DMS 273 treated with DMSO at 0.1 percent for 48 hours (cell line): ENCODE data around the gene PDE11A.
"Not testable (repeated sequence)": the region's sequence is repeated elsewhere in the genome, so short reads cannot be mapped to it uniquely, and the experiment has no call there.

Experiments
- DNase-seq: peaks from one replicate; lab custom pipeline; 2025; lab: John Stamatoyannopoulos, UW

Gene PDE11A

DNA sequence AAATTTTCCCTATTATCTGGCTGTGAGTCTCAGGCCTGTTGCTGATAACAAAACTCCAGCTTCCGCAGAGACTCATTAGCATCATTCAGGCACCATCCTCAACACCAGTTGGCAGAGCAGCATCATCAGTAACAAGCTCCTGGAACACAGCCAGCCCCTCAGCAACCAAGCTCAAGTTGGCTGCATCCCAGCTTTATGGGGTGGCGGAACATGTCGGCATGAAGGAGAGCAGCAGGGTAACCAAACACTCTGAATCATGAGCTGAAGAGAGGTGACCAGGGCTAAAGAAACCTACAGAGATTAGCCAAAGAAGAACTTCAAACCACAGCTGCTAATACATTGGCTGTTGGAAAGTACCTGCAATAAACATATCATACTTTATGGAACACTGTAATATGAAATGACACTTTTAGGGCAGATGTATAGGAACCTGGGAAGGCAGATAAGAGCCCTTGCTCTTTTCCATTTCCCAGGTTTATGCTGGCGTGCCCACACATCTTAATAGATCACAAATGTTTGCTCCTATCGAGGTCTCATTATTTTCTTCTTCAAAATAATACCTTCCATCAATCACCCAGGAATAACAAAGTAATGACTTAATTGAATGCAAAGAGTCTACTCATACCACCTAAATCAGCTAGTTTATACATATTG, 63.8 kb downstream of the PDE11A start:
- DNase-seq: peak; percentile 92

GRCh38 chr2:178006710-178007109, 65.9 kb downstream of the PDE11A start:
- no peak for DNase-seq

DNA sequence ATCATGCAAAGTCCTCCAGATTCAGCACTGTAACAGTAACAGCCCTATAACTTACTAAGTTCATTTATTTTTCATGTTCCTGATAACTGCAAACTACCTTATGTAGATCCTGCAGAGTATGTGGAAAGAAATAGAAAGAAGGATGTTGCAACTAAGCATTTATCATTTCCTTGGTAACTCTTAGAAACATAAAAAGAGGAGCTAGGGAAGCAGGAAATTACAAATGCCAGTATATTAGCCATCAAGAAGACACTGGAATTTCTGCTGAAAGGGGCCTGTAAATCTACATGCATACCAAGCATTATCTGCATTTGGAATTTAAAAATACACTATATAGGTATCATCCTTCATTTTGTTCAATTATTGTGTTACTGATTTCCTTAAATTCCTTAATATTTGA, 66.8 kb downstream of the PDE11A start:
- no peak for DNase-seq

GRCh38 chr2:178002038-178002437, 70.5 kb downstream of the PDE11A start:
- no peak for DNase-seq

DNA sequence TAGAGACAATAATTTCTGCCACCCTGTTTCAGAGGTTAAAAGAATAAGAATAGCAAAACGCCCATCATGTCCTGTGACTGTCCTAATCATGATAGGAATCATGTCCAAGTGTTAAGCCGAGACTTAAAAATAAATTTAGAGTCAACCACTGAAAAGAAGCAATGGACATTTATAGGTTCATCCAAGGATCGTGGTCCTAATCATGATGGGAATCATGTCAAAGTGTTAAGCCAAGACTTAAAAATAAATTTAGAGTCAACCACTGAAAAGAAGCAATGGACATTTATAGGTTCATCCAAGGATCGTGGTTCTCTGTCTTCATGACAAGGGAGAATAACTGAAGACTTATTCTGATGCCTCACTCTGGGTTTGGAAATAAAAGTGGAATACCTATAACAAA, 73.6 kb downstream of the PDE11A start:
- no peak for DNase-seq

- DNase-seq: no peak
These were observed 74.6 kb downstream of the PDE11A start for GRCh38 chr2:177998006-177998405.

GRCh38 chr2:177992992-177993391, 79.6 kb downstream of the PDE11A start:
- no peak for DNase-seq

- no peak for DNase-seq
These were observed 83.3 kb downstream of the PDE11A start for GRCh38 chr2:177989029-177989885.

GRCh38 chr2:177984749-177985148, 87.8 kb downstream of the PDE11A start:
- no peak for DNase-seq

- DNase-seq: peak; percentile 8
These were observed 89.3 kb downstream of the PDE11A start for GRCh38 chr2:177983183-177983788.

DNA sequence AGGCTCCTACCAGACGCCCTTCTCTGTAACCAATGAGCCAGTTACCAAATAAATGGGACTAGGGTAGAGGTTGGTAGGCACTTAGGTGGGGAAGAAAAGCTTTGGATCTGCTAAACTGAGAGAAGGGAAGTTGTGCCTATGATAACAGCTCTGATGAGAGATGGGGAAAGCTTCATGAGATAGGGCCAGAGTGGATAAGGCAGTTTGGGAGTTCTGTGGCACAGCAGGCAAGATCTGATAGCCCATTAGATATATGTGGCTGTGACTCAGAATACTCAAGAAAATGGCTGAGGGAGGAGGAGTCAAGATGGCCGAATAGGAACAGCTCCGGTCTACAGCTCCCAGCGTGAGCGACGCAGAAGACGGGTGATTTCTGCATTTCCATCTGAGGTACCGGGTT, 99.8 kb downstream of the PDE11A start:
- no peak for DNase-seq

- no peak for DNase-seq
These were observed 100.5 kb downstream of the PDE11A start for GRCh38 chr2:177972123-177972522.

DNA sequence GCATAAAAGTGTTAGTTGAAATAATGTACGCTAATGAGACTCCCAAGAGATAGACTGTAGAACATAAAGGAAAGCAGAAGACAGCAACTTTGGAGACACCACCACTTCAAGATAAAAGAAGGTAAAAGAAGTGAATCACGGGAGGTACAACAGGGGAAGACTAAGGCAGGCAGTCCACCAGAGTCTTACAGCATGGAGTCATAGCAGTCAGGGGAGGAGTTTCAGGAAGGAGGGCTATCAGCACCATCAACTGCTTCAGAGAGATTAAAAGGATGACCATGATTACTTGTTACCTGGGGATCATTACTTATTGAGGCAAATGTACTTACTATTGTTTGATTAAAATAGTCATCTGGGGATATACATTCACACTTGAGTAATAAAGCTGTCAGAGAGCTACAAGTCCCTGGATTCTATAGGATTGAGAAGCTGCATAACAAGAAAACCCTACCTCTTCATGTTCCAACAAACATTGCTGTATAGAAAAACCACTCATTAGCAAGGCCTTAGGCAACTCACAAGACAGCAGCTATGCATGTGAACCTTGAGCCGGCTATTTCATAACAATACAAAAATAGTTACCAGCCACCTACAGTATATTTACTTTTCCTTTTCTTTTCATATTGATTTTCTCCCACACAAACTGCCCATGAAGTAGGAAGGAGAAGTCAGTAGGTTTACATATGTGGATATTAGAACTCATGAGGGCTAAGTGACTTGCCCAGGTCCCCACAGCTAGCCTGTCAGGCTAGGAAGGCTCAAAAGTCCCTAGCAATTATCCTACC, 101.7 kb downstream of the PDE11A start:
- DNase-seq: no peak

GRCh38 chr2:177964892-177965291, 107.7 kb downstream of the PDE11A start:
- no peak for DNase-seq

GRCh38 chr2:177952151-177952550, 120.4 kb downstream of the PDE11A start:
- no peak for DNase-seq

DNA sequence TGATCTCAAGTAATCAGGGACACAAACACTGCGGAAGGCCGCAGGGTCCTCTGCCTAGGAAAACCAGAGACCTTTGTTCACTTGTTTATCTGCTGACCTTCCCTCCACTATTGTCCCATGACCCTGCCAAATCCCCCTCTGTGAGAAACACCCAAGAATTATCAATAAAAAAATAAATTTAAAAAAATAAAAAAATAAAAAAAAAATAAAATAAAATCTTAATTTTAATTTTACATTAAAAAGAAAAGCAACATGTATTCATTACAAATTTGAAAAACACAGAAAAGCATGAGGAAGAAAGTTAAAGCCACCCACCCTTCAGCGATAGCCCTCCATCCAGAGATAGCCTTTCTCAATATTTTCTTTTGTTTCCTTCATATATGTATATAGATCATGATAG, 125.0 kb downstream of the PDE11A start:
- not testable (repeated sequence) for DNase-seq

DNA sequence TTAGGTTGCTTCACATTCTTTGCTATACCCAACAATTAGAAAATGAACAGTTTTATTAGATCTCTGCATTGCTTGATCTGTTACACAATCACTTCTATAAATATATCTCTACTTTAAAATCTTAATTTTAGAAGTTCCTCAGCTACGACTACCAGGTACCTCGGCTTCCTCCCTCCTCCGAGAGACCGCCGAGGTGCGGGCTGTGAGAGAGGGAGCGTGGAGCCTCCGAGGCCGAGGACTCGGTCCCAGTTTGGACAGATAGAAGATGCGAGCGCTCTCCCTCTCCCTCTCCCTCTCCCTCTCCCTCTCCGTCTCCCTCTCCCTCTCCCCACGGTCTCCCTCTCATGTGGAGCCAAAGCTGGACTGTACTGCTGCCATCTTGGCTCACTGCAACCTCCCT, 128.0 kb downstream of the PDE11A start:
- not testable (repeated sequence) for DNase-seq

DNA sequence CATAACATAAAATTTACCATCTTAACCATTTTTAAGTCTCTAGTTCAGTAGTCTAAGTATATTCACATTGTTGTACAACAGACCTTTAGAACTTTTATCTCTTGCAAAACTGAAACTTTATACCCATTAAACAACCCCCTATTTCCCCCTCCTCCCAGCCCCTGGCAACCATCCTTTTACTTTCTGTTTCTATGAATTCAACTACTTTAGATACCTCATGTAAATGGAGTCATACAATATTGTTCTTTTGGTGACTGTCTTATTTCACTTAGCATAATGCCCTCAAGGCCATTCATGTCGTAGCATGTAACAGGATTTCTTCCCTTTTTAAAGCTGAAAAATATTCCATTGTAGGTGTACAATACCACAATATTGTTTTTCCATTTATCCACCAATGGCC, 129.8 kb downstream of the PDE11A start:
- DNase-seq: no peak

DNA sequence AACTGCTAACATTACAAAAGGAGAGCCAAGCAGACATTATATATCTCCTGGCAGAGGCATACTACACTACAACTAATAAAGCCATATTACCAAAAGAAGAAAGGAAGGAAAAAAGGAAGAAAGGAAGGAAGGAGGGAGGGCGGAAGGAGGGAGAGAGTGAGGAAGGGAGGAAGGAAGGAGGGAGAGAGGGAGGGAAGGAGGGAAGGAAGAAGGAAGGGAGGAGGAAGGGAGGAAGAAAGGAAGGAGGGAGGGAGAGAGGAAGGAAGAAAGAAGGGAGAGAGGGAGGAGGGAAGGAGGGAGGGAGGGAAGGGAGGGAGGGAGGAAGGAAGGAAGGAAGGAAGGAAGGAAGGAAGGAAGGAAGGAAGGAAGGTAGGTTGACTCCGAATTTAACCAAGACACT, 133.4 kb downstream of the PDE11A start:
- no peak for DNase-seq

- no peak for DNase-seq
These were observed 141.7 kb downstream of the PDE11A start for GRCh38 chr2:177930916-177931315.

- no peak for DNase-seq
These were observed 142.7 kb downstream of the PDE11A start for GRCh38 chr2:177929662-177930522.
